H1 (cell line): ENCODE measurements around the gene CMIP. TPM values are rescaled to one million over a fixed set of nuclear protein-coding genes. Genes with fewer than 3 reads are reported as not detected.
"Not testable (repeated sequence)": the region's sequence is repeated elsewhere in the genome, so short reads cannot be mapped to it uniquely, and the experiment has no call there.

Source experiments
- CTCF ChIA-PET: fragments of 300-600 bp; sonication (Branson Sonifier 250); formaldehyde crosslinking; loops from one replicate; lab custom pipeline; 2021; ENCODE audit not compliant: partially characterized antibody; lab: Charles Lee
- POLR2A ChIA-PET: fragments of 300-600 bp; sonication (Branson Sonifier 250); formaldehyde crosslinking; loops from one replicate; lab custom pipeline; 2021; ENCODE audit warnings: inconsistent platforms; ENCODE audit not compliant: partially characterized antibody; lab: Charles Lee
- DNase-seq, 2 experiments: peaks; one replicate each; pipeline versions ENCODE4 v3.0.0 to v3.0.0-alpha.2; 2010 to 2022; ENCODE audit warnings: low spot score in 2 of 2, low read depth in 1 of 2, mixed read lengths in 1 of 2
- FAIRE-seq: peaks from 2 replicates; lab custom pipeline; 2011; peaks lifted over from hg19 to GRCh38; lab: Jason Lieb, UNC
- H2AFZ ChIP-seq: 2 replicates; pipeline ENCODE4 v1.8.1; 2012; ENCODE audit warnings: low read length, inconsistent platforms
- H2AK5ac ChIP-seq: 2 replicates; pipeline ENCODE4 v1.6.1; 2013; ENCODE audit warnings: low read depth, low read length
- H2BK120ac ChIP-seq: replicated peaks from 2 replicates; pipeline ENCODE3; 2013; ENCODE audit warnings: low read depth, low read length, inconsistent platforms
- H2BK12ac ChIP-seq: 2 replicates; pipeline ENCODE4 v1.6.1; 2013; ENCODE audit warnings: low read depth, low read length
- H2BK15ac ChIP-seq: 2 replicates; pipeline ENCODE4 v1.6.1; 2013; ENCODE audit warnings: low read length
- H2BK20ac ChIP-seq: 2 replicates; pipeline ENCODE4 v1.6.1; 2013; ENCODE audit warnings: low read length
- H2BK5ac ChIP-seq: 2 replicates; pipeline ENCODE4 v1.6.1; 2013; ENCODE audit warnings: low read depth, low read length
- H3K14ac ChIP-seq: 2 replicates; pipeline ENCODE4 v1.6.1; 2013; ENCODE audit warnings: inconsistent platforms; ENCODE audit not compliant: insufficient read length
- H3K18ac ChIP-seq: 2 replicates; pipeline ENCODE4 v1.6.1; 2013; ENCODE audit warnings: low read length; ENCODE audit errors: extremely low read depth
- H3K23ac ChIP-seq: 2 replicates; pipeline ENCODE4 v1.6.1; 2013; ENCODE audit warnings: inconsistent platforms; ENCODE audit not compliant: insufficient read length
- H3K23me2 ChIP-seq: 2 replicates; pipeline ENCODE4 v1.6.1; 2013; ENCODE audit warnings: low read depth, low read length
- H3K27ac ChIP-seq: 2 replicates; pipeline ENCODE4 v1.6.1; 2011; ENCODE audit warnings: low read depth, low read length, inconsistent platforms
- H3K27me3 ChIP-seq, 4 experiments: replicated peaks in 1 of 4; 1 replicate in 1 of 4; 2 replicates in 3 of 4; pipeline versions ENCODE4 v1.6.1 to v1.8.1; 2011 to 2013; ENCODE audit warnings: low read length in 3 of 4, mild to moderate bottlenecking in 3 of 4, inconsistent platforms in 2 of 4, mixed read lengths in 2 of 4, moderate library complexity in 1 of 4; ENCODE audit not compliant: control insufficient read depth in 3 of 4, insufficient read depth in 3 of 4; ENCODE audit errors: extremely low read depth in 1 of 4
- H3K36me3 ChIP-seq, 4 experiments: 2 replicates each; pipeline versions ENCODE4 v1.6.1 to v1.8.1; 2011 to 2013; ENCODE audit warnings: mild to moderate bottlenecking in 4 of 4, low read length in 3 of 4, moderate library complexity in 2 of 4, control low read depth in 1 of 4, inconsistent platforms in 1 of 4; ENCODE audit not compliant: insufficient read depth in 4 of 4, control insufficient read depth in 2 of 4
- H3K4ac ChIP-seq: replicated peaks from 2 replicates; pipeline ENCODE3; 2013; ENCODE audit warnings: low read length, low read depth, mixed read lengths, inconsistent platforms; ENCODE audit not compliant: insufficient read length
- H3K4me1 ChIP-seq, 4 experiments: replicated peaks in 1 of 4; 1 replicate in 1 of 4; 2 replicates in 3 of 4; pipeline versions ENCODE4 v1.6.1 to v1.8.1; 2011 to 2013; ENCODE audit warnings: low read length in 3 of 4, inconsistent platforms in 2 of 4, mixed read lengths in 1 of 4; ENCODE audit not compliant: insufficient read depth in 4 of 4, control insufficient read depth in 3 of 4
- H3K4me2 ChIP-seq, 2 experiments: 2 replicates each; pipeline versions ENCODE4 v1.6.1 to v1.8.1; 2011 to 2013; ENCODE audit warnings: low read depth in 2 of 2, low read length in 2 of 2, control low read depth in 1 of 2, inconsistent platforms in 1 of 2, mild to moderate bottlenecking in 1 of 2; ENCODE audit not compliant: insufficient read depth in 1 of 2
- H3K4me3 ChIP-seq, 4 experiments: fragments of 200-600, 300-600 bp in 1 of 4; sonication (generic), shearing (Covaris generic), sonication (Bioruptor Twin) in 1 of 4; 2 replicates each; pipeline versions ENCODE4 v1.5.1 to v1.8.1; 2011 to 2016; ENCODE audit warnings: low read length in 4 of 4, low read depth in 3 of 4, control low read depth in 2 of 4, inconsistent platforms in 2 of 4, mild to moderate bottlenecking in 2 of 4, mixed read lengths in 1 of 4, moderate library complexity in 1 of 4; ENCODE audit not compliant: insufficient read depth in 2 of 4; ENCODE audit errors: extremely low read depth in 1 of 4
- H3K56ac ChIP-seq: replicated peaks from 2 replicates; pipeline ENCODE3; 2013; ENCODE audit warnings: low read depth, mild to moderate bottlenecking, mixed read lengths, low read length, inconsistent platforms; ENCODE audit not compliant: insufficient read length
- H3K79me1 ChIP-seq: 2 replicates; pipeline ENCODE4 v1.6.1; 2013; ENCODE audit warnings: low read depth, low read length, control low read depth
- H3K79me2 ChIP-seq, 2 experiments: 2 replicates each; pipeline versions ENCODE4 v1.6.1 to v1.8.1; 2012 to 2013; ENCODE audit warnings: low read length in 2 of 2, mild to moderate bottlenecking in 2 of 2, inconsistent platforms in 1 of 2; ENCODE audit not compliant: insufficient read depth in 2 of 2, control insufficient read depth in 1 of 2
- H3K9ac ChIP-seq, 4 experiments: replicated peaks in 1 of 4; 1 replicate in 1 of 4; 2 replicates in 3 of 4; pipeline versions ENCODE4 v1.6.1 to v1.8.1; 2011 to 2013; ENCODE audit warnings: low read depth in 3 of 4, low read length in 3 of 4, control low read depth in 2 of 4, mild to moderate bottlenecking in 2 of 4, moderate library complexity in 2 of 4, inconsistent platforms in 1 of 4; ENCODE audit errors: extremely low read depth in 1 of 4
- H3K9me3 ChIP-seq, 2 experiments: 2 replicates each; pipeline versions ENCODE4 v1.6.1 to v1.8.1; 2012 to 2013; ENCODE audit warnings: mild to moderate bottlenecking in 2 of 2, moderate library complexity in 2 of 2, control low read depth in 1 of 2, inconsistent platforms in 1 of 2, low read depth in 1 of 2, low read length in 1 of 2, mixed read lengths in 1 of 2; ENCODE audit not compliant: insufficient read depth in 2 of 2
- H4K20me1 ChIP-seq, 2 experiments: replicated peaks in 1 of 2; 2 replicates each; pipeline versions ENCODE3 to v1.8.1; 2011 to 2013; ENCODE audit warnings: inconsistent platforms in 2 of 2, low read length in 2 of 2, mild to moderate bottlenecking in 1 of 2; ENCODE audit not compliant: insufficient read depth in 2 of 2, control insufficient read depth in 1 of 2
- H4K5ac ChIP-seq: 2 replicates; pipeline ENCODE4 v1.6.1; 2013; ENCODE audit warnings: low read length, low read depth, mixed read lengths, inconsistent platforms; ENCODE audit not compliant: insufficient read length
- H4K8ac ChIP-seq: 2 replicates; pipeline ENCODE4 v1.8.0; 2013; ENCODE audit warnings: mild to moderate bottlenecking, moderate library complexity, low read length, inconsistent platforms; ENCODE audit not compliant: insufficient read depth; ENCODE audit errors: extremely low read depth
- H4K91ac ChIP-seq: replicated peaks from 2 replicates; pipeline ENCODE3; 2013; ENCODE audit warnings: low read length, mixed read lengths, inconsistent platforms; ENCODE audit not compliant: insufficient read length
- WGBS, 2 experiments: shearing (Covaris generic) in 1 of 2; methylation state at CpG; one replicate each; pipeline versions ENCODE4 v1.1.6 to v1.1.7; 2013 to 2015; ENCODE audit warnings: low lambda C conversion rate in 2 of 2, mixed read lengths in 2 of 2, inconsistent platforms in 1 of 2, low coverage in 1 of 2, missing lambda C conversion rate in 1 of 2; ENCODE audit not compliant: insufficient replicate concordance in 2 of 2, insufficient coverage in 1 of 2, insufficient read length in 1 of 2; ENCODE audit errors: extremely low coverage in 1 of 2, missing lambda C conversion rate in 1 of 2; 5-methylcytosine and 5-hydroxymethylcytosine counted together
- polyA plus RNA-seq, 7 experiments: library from polyadenylated mRNA; depleted of rRNA in 3 of 7; stranded (reverse) in 5 of 7; unstranded in 2 of 7; fragments of >200 nt in 5 of 7; fragments of 200-250 nt in 2 of 7; gene quantifications; 1 replicate in 5 of 7; 2 replicates in 1 of 7; 4 replicates in 1 of 7; pipeline versions ENCODE4 v1.2.1 to v1.2.3, GENCODE V29; 2011 to 2013; ENCODE audit warnings: missing spikeins in 2 of 7, mixed read lengths in 2 of 7
- total RNA-seq: library from RNA; stranded (reverse); fragmentation: NEBNext Ultra II Directional; extraction: Animal tissue kit (Norgen Biotek cat#: 25700); gene quantifications from 2 replicates; pipeline ENCODE4 v1.2.1, GENCODE V29; 2021

CMIP gene
- total and polyA plus RNA-seq, 2 of the 8 experiments (the other 6 are each of a cell fraction or from before 2014, with no cell fraction given), result 7.9 to 53.2 TPM

DNA sequence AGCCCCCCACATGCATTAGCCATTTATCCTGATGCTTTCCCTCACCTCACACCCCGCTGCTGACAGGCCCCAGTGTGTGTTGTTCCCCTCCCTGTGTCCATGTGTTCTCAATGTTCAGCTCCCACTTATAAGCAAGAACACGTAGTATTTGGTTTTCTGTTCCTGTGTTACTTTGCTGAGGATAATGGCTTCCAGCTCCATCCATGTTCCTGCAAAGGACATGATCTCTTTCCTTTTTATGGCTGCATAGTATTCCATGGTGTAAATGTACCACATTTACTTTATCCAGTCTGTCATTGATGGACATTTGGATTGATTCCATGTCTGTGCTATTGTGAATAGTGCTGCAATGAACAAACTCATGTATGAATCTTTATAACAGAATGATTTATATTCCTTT is 39.6 kb upstream of the CMIP start:
- FAIRE-seq, H3K4me2 ChIP-seq: not testable (repeated sequence)
- CTCF ChIA-PET, result interaction anchor here (0.8 to 2.9 kb wide), 19 partner anchors 10 to 351 kb away, joined by 3 to 24 read pairs (median 5); no protein-coding TSS in a partner anchor

More for the DNA sequence above, 39.6 kb upstream of the CMIP start:
- WGBS, 2 experiments, result 100% methylated on average over 2 of the region's 2 CpGs; no CpG with 5 or more reads in 1 of the 2 experiments
- H4K8ac ChIP-seq, H2BK5ac ChIP-seq, DNase-seq, H3K79me2 ChIP-seq, H4K5ac ChIP-seq, H4K91ac ChIP-seq, POLR2A ChIA-PET, H2BK120ac ChIP-seq, H3K4me3 ChIP-seq, H2BK15ac ChIP-seq, H2BK20ac ChIP-seq, H3K4ac ChIP-seq, H3K23me2 ChIP-seq, H3K27ac ChIP-seq, H3K23ac ChIP-seq, H4K20me1 ChIP-seq, H3K14ac ChIP-seq, H3K79me1 ChIP-seq, H3K18ac ChIP-seq, H2AFZ ChIP-seq, H3K9ac ChIP-seq, H2BK12ac ChIP-seq, H3K27me3 ChIP-seq, H3K9me3 ChIP-seq, H3K56ac ChIP-seq, H3K36me3 ChIP-seq, H3K4me1 ChIP-seq, H2AK5ac ChIP-seq: not testable (repeated sequence)
